ENCODE measurements around the gene GOLGA2.

DNA sequence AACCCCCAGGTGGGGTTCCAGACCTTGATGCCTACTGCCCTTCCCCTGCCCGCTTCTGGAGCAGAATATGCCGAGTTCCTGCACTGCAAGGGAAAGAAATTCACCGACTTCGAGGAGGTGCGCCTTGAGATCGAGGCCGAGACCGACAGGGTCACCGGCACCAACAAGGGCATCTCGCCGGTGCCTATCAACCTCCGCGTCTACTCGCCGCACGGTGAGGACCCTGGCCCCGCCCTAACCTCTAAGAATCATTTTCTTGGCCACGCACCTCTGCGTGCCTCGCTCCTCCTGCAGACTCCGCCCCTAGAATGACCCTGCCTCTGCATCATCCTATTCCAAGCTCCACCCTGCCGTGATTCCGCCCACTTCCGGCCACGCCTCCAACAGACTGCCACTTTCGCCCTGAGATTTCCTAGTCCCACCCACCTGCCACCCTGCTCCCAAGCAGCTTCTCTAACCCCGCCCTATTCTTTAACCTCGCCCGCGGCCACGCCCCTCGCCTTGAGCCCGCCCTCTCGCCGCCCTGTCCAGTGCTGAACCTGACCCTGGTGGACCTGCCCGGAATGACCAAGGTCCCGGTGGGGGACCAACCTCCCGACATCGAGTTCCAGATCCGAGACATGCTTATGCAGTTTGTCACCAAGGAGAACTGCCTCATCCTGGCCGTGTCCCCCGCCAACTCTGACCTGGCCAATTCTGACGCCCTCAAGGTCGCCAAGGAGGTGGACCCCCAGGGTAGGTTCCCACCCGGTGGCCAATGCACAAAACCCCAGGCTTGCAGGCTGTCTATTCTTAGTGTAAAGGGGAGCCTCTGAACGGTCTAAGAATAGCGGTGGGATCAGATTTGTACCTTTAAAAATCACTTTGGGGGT is 57.1 kb downstream of the GOLGA2 start:
- TF ChIP-seq, protein P1, sequence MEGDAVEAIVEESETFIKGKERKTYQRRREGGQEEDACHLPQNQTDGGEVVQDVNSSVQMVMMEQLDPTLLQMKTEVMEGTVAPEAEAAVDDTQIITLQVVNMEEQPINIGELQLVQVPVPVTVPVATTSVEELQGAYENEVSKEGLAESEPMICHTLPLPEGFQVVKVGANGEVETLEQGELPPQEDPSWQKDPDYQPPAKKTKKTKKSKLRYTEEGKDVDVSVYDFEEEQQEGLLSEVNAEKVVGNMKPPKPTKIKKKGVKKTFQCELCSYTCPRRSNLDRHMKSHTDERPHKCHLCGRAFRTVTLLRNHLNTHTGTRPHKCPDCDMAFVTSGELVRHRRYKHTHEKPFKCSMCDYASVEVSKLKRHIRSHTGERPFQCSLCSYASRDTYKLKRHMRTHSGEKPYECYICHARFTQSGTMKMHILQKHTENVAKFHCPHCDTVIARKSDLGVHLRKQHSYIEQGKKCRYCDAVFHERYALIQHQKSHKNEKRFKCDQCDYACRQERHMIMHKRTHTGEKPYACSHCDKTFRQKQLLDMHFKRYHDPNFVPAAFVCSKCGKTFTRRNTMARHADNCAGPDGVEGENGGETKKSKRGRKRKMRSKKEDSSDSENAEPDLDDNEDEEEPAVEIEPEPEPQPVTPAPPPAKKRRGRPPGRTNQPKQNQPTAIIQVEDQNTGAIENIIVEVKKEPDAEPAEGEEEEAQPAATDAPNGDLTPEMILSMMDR (IDR thresholded peaks at IDR 0.05): no peak
- TF ChIP-seq EZH2 (IDR thresholded peaks at IDR 0.05) (no peak), EZH2phosphoT487 (IDR thresholded peaks at IDR 0.05) (no peak)

Data from neural progenitor cell (in vitro differentiated cells).